Measurements from ENCODE around the gene ALOX15. TPM values are rescaled to one million over a fixed set of nuclear protein-coding genes. Genes with fewer than 3 reads are reported as not detected.
A peak's percentile ranks its signal among the peaks of the same experiment; 100 is the strongest.
"Not testable (repeated sequence)": the region's sequence is repeated elsewhere in the genome, so short reads cannot be mapped to it uniquely, and the experiment has no call there.

Gene ALOX15
- polyA plus RNA-seq, 3 donors = 0.22 to 0.56 (median 0.47) TPM

DNA sequence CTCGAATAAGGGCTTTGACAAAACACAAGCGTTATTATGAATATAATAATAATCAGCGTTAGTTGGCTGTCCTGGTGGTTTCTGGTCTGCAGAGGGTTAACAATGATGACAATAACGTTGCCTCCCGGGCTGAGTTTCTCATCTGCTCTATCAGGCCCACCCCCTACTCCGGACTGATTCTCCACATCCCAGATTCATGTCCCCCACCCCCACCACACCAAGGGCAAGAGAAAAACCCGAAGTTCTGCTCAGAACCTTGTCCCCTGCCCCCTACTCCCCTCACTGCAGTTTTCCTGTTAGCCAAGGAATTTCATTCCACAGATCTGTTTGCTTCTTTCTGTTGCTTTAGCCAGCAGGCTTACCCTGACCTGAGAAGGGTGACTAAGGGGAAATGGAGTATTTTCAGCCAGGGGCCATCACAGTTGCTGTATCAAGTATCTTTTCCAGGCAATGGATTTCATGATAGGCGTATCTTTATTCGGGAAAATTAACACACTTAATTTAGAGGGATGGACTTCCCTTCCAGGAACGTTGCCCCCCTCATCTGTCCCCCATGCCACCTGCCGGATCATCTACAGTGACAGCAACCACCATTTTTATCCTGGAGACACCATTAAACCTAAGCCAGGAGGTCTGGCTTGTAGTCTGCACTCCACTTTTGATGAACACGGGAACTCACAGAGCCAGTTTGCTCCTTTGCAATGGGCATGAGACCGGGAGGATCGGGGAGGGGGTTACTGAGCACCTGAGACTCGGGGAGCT, 23.7 kb downstream of the ALOX15 start:
- DNase-seq = no peak

GRCh38 chr17:4617090-4617489, 24.4 kb downstream of the ALOX15 start:
- no peak for DNase-seq

DNA sequence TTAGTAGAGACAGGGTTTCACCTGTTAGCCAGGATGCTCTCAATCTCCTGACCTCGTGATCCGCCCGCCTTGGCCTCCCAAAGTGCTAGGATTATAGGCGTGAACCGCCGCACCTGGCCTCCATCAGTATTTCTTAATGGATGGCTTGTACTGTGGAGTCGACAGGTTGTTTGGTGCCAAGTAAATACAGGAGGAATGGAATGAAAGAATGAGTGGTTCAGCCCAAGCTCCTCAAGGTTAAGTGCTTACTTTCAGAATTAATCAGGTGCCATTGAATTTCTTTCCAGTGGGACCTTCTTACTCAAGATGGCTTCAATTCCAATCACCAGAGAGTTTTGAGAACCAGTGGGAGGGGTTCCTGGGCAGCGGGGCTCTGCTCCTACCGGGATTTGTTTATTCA, 25.0 kb downstream of the ALOX15 start:
- no peak for DNase-seq

DNA sequence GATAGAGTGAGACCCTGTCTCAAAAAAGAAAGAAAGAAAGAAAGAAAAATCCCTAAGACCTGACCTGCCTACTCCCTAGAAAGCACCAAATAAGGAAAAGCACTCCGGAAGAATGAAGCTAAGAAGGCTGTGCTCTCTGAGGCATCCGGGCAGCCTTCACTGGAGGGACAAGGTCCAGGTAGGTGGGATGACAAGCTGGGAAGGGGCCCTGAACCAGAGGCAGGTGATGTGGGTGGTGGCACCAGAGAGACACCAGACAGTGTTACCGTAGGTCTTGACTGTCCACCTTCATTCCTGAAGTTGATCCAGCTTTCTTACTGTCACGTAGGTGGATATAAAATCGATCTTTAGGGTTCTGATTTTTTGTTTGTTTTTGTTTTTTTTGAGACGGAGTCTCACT, 30.8 kb downstream of the ALOX15 start:
- DNase-seq = no peak

DNA sequence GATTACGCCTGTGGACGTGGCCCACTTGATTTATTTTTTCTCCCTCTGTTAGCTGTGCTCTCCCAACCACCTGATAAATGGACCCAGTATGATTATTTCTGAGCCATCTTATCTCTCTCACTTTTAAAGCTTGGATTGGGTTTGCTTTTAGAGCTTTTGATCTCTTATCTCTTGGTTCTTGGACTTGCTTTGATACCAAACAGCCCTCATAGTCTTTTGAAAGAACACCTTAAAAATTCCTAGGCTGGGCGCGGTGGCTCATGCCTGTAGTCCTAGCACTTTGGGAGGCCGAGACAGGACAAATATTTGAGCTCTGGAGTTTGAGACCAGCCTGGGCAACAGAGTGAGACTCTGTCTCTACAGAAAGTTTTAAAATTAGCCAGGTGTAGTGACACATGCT, 31.3 kb downstream of the ALOX15 start:
- DNase-seq = no peak

GRCh38 chr17:4609761-4610160, 31.7 kb downstream of the ALOX15 start:
- DNase-seq = no peak

GRCh38 chr17:4607773-4608187, 33.7 kb downstream of the ALOX15 start:
- DNase-seq = peak; percentile 65

DNA sequence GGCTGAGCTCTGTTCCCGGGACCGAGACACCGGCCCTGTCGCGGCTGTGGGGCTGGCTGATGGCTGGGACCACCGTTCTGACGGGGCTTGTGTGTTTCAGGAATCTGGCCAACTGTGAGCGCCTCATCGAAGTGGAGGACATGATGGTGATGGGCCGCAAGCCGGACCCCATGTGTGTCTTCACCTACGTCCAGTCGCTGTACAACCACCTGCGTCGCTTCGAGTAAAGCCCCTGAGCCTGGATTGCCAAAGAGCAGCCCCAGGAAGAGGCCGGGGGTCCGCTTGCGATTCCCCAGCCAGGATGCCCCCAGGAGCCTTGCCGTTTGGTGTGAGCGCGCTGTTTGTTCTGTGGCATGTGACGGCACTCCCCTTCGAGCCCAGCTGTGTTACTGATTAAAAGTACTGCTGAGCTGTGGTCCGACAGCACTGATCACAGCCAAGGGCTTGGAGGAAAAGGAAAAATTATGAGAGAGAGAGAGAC, 34.2 kb downstream of the ALOX15 start:
- peak; percentile 42 for DNase-seq

DNA sequence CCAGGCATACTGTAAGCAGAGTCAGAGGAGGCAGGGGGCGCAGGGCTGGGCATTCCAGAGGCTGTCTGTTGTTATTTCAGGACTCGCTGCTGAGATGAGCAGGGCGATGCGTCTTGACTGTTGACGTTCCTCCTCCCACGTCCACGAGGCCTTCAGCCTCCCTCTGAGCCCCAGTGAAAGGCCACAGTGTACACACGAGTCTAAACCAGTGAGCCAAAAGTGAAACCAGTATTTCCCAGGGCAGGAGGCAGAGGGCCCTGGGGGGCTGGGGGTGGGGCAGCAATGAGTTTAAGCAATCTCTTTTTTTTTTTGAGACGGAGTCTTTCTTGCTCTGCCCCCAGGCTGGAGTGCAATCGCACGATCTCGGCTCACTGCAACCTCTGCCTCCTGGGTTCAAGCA, 35.7 kb downstream of the ALOX15 start:
- DNase-seq = no peak

- DNase-seq = not testable (repeated sequence)
Observed at GRCh38 chr17:4604736-4605135, 36.7 kb downstream of the ALOX15 start.

- DNase-seq = peak; percentile 70
Observed at GRCh38 chr17:4604111-4604644, 37.3 kb downstream of the ALOX15 start.

GRCh38 chr17:4602041-4602440, 39.4 kb downstream of the ALOX15 start:
- no peak for DNase-seq

DNA sequence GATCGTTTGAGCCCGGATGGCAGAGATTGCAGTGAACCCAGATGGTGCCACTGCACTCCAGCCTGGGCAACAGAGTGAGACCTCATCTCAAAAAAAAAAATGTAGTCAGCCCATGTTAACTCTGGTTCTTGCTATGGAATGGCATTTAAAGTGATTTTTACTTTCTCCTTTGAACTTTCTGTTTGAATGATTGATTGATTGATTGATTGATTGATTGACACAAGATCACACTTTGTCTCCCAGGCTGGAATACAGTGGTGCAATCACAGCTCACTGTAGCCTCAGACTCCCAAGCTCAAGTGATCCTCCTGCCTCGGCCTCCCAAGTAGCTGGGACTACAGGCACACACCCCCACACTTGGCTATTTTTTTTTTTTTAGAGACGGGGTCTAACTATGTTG, 40.2 kb downstream of the ALOX15 start:
- DNase-seq = no peak

GRCh38 chr17:4600563-4600962, 40.9 kb downstream of the ALOX15 start:
- no peak for DNase-seq

- peak; percentile 71 for DNase-seq
Observed at GRCh38 chr17:4599505-4600281, 41.8 kb downstream of the ALOX15 start.

DNA sequence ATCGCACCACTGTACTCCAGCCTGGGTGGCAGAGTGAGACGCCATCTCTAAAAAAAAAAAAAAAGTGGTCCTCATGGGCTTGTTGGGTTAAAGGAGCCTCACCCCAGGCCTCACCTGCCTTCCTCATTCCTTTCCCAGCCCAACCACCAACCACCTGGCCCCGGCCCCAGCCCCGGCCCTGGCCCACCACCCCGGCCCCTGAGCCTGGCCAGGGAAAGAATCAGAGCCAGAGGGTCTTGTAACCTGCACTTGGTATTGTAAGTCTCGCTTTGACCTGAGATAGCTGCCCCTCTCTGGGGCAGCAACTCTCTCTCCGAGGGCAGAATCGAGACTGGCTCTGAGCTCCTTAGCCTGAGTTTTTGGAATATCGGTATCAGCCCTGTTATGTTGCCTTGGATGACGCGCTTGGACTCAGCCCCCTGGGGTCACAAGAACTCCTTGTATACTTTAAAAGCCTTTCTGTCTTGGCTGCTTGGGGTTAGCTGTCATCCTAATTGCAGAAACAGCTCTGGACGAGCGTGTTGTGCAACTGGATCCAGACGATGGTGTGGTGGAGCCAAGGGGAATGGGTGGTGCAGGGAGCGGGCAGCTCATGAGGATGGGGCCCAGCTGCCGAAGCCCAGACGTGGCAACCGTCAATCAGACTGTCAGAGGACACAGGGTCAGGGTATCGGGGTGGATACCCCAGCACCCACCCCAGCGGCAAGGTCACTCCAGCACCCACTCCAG, 42.5 kb downstream of the ALOX15 start:
- no peak for DNase-seq

GRCh38 chr17:4597975-4598374, 43.5 kb downstream of the ALOX15 start:
- no peak for DNase-seq

DNA sequence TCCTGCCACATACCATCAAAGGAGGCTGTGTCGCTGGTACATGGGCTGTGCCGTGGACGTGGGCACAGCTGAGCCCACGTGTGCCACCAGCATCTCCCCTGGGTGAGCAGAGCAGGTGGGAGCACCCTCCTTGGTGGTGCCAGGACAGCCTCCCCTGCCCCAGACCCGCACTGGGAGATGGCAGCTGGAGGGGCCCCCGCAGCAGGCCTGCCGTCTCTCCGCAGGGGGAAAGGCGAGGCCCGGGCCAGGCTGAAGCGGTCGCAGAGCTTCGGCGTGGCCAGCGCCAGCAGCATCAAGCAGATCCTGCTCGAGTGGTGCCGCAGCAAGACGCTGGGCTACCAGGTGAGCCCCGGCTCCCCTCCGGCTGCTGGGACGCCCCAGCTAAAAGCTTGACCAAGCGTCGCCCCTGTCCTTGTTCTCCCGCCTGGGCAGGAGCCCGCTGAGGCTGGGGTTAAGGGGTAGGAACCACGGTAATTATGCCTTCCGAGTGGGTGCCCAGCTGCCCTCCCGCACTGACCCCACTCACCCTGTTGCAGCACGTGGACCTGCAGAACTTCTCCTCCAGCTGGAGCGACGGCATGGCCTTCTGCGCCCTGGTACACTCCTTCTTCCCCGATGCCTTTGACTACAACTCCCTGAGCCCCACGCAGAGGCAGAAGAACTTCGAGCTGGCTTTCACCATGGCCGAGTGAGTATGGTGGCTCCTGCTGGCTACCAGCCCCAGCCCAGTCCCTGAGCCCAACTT, 44.7 kb downstream of the ALOX15 start:
- DNase-seq = no peak

GRCh38 chr17:4595685-4596342, 45.7 kb downstream of the ALOX15 start:
- DNase-seq = not testable (repeated sequence)

- no peak for DNase-seq
Observed at GRCh38 chr17:4594931-4595684, 46.4 kb downstream of the ALOX15 start.
